WTC11 (cell line): ENCODE results near the gene R3HCC1L. TPM values are rescaled to one million over a fixed set of nuclear protein-coding genes. Genes with fewer than 3 reads are reported as not detected.

Experiments used
- ATAC-seq: fragments of 200-7000 bp; cut with Tn5 transposase; 2 replicates; pipeline ENCODE4 v1.10.0; 2021; ENCODE audit warnings: mild to moderate bottlenecking, moderate library complexity
- CTCF ChIA-PET: fragments of 300-600 bp; sonication (Branson Sonifier 250); formaldehyde crosslinking; loops from one replicate; lab custom pipeline; 2021; ENCODE audit warnings: antibody characterized with exemption; lab: Charles Lee
- POLR2A ChIA-PET: fragments of 350-600 bp; sonication (Branson Sonifier 250); formaldehyde crosslinking; loops from one replicate; lab custom pipeline; 2021; ENCODE audit warnings: antibody characterized with exemption; lab: Charles Lee
- DNase-seq: peaks from one replicate; pipeline ENCODE4 v3.0.0; 2021; ENCODE audit warnings: low spot score
- H3K27ac Mint-ChIP-seq: 2 replicates; pipeline ENCODE4 v1.8.0; 2021; ENCODE audit warnings: mixed read lengths
- H3K27me3 Mint-ChIP-seq: 2 replicates; pipeline ENCODE4 v1.8.0; 2021; ENCODE audit warnings: low read depth, mild to moderate bottlenecking, moderate library complexity, mixed read lengths
- H3K36me3 Mint-ChIP-seq: 2 replicates; pipeline ENCODE4 v1.8.0; 2021; ENCODE audit warnings: mixed read lengths
- H3K4me1 Mint-ChIP-seq: 2 replicates; pipeline ENCODE4 v1.8.0; 2022; ENCODE audit warnings: mixed read lengths
- H3K4me3 Mint-ChIP-seq: 2 replicates; pipeline ENCODE4 v1.8.0; 2021; ENCODE audit warnings: mild to moderate bottlenecking, moderate library complexity, mixed read lengths
- H3K9me3 Mint-ChIP-seq: 2 replicates; pipeline ENCODE4 v1.8.0; 2021; ENCODE audit warnings: mixed read lengths
- GRHL2 ChIP-seq: fragments of 250-450 bp; sonication (Bioruptor Pico); IDR thresholded peaks from 2 replicates; pipeline ENCODE4 v1.8.0; 2022; ENCODE audit warnings: mild to moderate bottlenecking, moderate library complexity; ENCODE audit not compliant: insufficient replicate concordance, severe bottlenecking
- HMGA2 ChIP-seq: fragments of 250-450 bp; sonication (Bioruptor Pico); IDR thresholded peaks from 2 replicates; pipeline ENCODE4 v1.4.0; 2021; ENCODE audit warnings: mild to moderate bottlenecking, moderate library complexity
- JAZF1 ChIP-seq: fragments of 250-450 bp; sonication (Bioruptor Pico); IDR thresholded peaks from 2 replicates; pipeline ENCODE4 v1.9.0; 2021; ENCODE audit warnings: moderate library complexity, mild to moderate bottlenecking, inconsistent platforms
- JUN ChIP-seq: sonication (generic); formaldehyde crosslinking; IDR thresholded peaks from 2 replicates; pipeline ENCODE4 v1.8.0; 2023; ENCODE audit warnings: mild to moderate bottlenecking, missing genetic modification reagents
- KAT7 ChIP-seq: sonication (generic); formaldehyde crosslinking; IDR thresholded peaks from 2 replicates; pipeline ENCODE4 v1.8.1; 2023; ENCODE audit warnings: missing genetic modification reagents, mild to moderate bottlenecking, borderline replicate concordance
- NR3C1 ChIP-seq: sonication (generic); formaldehyde crosslinking; conservative IDR thresholded peaks from 2 replicates; pipeline ENCODE4 v1.8.1; 2023; ENCODE audit warnings: low read depth, mild to moderate bottlenecking, missing genetic modification reagents
- SMAD3 ChIP-seq: sonication (generic); formaldehyde crosslinking; IDR thresholded peaks from 2 replicates; pipeline ENCODE4 v1.8.0; 2022; ENCODE audit warnings: missing genetic modification reagents, mild to moderate bottlenecking, borderline replicate concordance
- SP1 ChIP-seq: sonication (generic); formaldehyde crosslinking; conservative IDR thresholded peaks from 2 replicates; pipeline ENCODE4 v1.8.1; 2022; ENCODE audit warnings: missing genetic modification reagents
- TEAD1 ChIP-seq: sonication (generic); formaldehyde crosslinking; IDR thresholded peaks from 2 replicates; pipeline ENCODE4 v1.8.0; 2022; ENCODE audit warnings: mild to moderate bottlenecking, missing genetic modification reagents
- TEAD4 ChIP-seq: sonication (generic); formaldehyde crosslinking; IDR thresholded peaks from 2 replicates; pipeline ENCODE4 v1.8.0; 2022; ENCODE audit warnings: mild to moderate bottlenecking, missing genetic modification reagents
- ZNF219 ChIP-seq: sonication (generic); formaldehyde crosslinking; IDR thresholded peaks from 2 replicates; pipeline ENCODE4 v1.8.0; 2023; ENCODE audit warnings: missing genetic modification reagents, mild to moderate bottlenecking, borderline replicate concordance
- total RNA-seq: library from RNA; stranded (reverse); gene quantifications from 3 replicates; pipeline ENCODE4 v1.2.3, GENCODE V29; 2021
- TF ChIP-seq, protein P1 (sequence below): fragments of 250-450 bp; sonication (Bioruptor Pico); IDR thresholded peaks from 2 replicates; pipeline ENCODE4 v2.1.2; 2022; ENCODE audit warnings: mild to moderate bottlenecking, moderate library complexity
- TF ChIP-seq, protein P2 (sequence below): sonication (generic); formaldehyde crosslinking; IDR thresholded peaks from 2 replicates; pipeline ENCODE4 v1.8.1; 2022; ENCODE audit warnings: missing genetic modification reagents, borderline replicate concordance
- TF ChIP-seq, protein P3 (sequence below): sonication (generic); formaldehyde crosslinking; IDR thresholded peaks from 2 replicates; pipeline ENCODE4 v1.8.1; 2023; ENCODE audit warnings: mild to moderate bottlenecking, missing genetic modification reagents
- TF ChIP-seq, protein P4 (sequence below): fragments of 250-450 bp; sonication (Bioruptor Pico); IDR thresholded peaks from 2 replicates; pipeline ENCODE4 v1.9.0; 2021; ENCODE audit warnings: mild to moderate bottlenecking
- TF ChIP-seq, protein P5 (sequence below): fragments of 250-450 bp; sonication (Bioruptor Pico); conservative IDR thresholded peaks from 2 replicates; pipeline ENCODE4 v1.9.0; 2021; ENCODE audit warnings: mild to moderate bottlenecking

R3HCC1L gene
- total RNA-seq, 1 experiment from 2014 or later, result 14.7 TPM

DNA sequence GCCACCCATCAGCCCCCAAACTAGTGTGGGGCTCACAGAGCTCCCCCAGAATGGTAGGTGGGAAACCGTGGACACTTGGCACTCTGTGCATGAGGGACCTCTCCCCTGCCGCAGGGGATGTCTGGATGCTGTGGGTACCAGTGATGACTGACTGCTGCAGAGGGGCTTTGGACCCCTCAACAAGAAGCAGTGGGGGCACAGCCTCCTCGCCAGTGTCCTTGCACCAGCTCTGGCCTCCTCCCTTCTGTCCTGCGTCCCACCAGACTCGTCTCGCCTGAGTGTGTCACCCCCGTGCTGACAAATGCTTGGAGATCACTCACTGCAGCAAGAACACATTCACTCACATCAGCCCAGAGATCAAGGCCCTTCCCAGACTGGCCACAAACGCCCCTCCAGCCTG, 37.3 kb upstream of the R3HCC1L start:
- no peak overlapping the region for H3K27ac Mint-ChIP-seq
- no peaks in the 10 kb centered on the region for H3K36me3 Mint-ChIP-seq
- peaks cover 15% of the 10 kb centered on the region for H3K4me1 Mint-ChIP-seq
- no peaks in the 10 kb centered on the region for H3K9me3 Mint-ChIP-seq
- DNase-seq, result no peak
- no peak overlapping the region for H3K4me3 Mint-ChIP-seq
- ChIA-PET CTCF (interaction anchor here (1.2 to 1.9 kb wide), 2 partner anchors 73 to 182 kb away, joined by 4 read pairs; no protein-coding TSS in a partner anchor), POLR2A (no interaction called here)
- no peaks in the 10 kb centered on the region for H3K27me3 Mint-ChIP-seq
- TF ChIP-seq HMGA2 (CRISPR knock-in tag) (no peak), SP1 (CRISPR knock-in tag) (no peak)
- TF ChIP-seq, protein P1, sequence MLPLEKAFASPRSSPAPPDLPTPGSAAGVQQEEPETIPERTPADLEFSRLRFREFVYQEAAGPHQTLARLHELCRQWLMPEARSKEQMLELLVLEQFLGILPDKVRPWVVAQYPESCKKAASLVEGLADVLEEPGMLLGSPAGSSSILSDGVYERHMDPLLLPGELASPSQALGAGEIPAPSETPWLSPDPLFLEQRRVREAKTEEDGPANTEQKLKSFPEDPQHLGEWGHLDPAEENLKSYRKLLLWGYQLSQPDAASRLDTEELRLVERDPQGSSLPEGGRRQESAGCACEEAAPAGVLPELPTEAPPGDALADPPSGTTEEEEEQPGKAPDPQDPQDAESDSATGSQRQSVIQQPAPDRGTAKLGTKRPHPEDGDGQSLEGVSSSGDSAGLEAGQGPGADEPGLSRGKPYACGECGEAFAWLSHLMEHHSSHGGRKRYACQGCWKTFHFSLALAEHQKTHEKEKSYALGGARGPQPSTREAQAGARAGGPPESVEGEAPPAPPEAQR (CRISPR knock-in tag), result no peak
- ATAC-seq, result no peak

DNA sequence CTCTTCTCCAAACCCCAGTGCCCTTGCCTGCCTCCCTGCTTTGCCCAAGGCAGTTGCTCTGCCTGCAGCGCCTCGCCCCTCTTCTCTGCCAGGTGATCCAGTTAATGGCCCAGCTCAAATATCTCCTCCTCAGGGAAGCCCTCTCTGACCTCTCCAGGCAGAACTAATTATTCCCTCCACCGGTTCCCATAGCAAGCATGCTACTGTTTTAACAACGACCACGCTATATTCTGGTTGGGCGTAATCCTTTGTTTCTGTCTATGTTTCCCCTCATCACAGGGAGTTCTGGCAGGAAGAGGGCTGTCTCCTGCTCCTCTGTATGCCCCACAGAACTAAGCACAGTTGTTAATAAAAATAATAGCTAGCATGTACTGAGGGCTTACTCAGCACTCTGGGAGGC, 36.8 kb upstream of the R3HCC1L start:
- ChIA-PET CTCF (interaction anchor here (0.9 to 1.9 kb wide), 4 partner anchors 69 to 211 kb away, joined by 3 to 5 read pairs (median 4); no protein-coding TSS in a partner anchor), POLR2A (no interaction called here)
- DNase-seq (no peak), ATAC-seq (peak; percentile 69)
- Mint-ChIP-seq H3K4me3 (no peak overlapping the region), H3K36me3 (no peaks in the 10 kb centered on the region), H3K27me3 (no peaks in the 10 kb centered on the region), H3K27ac (no peak overlapping the region), H3K4me1 (peaks cover 15% of the 10 kb centered on the region), H3K9me3 (no peaks in the 10 kb centered on the region)
- no peak for TF ChIP-seq JUN (CRISPR knock-in tag)
- TF ChIP-seq ZNF219 (CRISPR knock-in tag), result no peak
- no peak for TF ChIP-seq TEAD4 (CRISPR knock-in tag)
- TF ChIP-seq, protein P2, sequence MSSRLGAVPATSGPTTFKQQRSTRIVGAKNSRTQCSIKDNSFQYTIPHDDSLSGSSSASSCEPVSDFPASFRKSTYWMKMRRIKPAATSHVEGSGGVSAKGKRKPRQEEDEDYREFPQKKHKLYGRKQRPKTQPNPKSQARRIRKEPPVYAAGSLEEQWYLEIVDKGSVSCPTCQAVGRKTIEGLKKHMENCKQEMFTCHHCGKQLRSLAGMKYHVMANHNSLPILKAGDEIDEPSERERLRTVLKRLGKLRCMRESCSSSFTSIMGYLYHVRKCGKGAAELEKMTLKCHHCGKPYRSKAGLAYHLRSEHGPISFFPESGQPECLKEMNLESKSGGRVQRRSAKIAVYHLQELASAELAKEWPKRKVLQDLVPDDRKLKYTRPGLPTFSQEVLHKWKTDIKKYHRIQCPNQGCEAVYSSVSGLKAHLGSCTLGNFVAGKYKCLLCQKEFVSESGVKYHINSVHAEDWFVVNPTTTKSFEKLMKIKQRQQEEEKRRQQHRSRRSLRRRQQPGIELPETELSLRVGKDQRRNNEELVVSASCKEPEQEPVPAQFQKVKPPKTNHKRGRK (CRISPR knock-in tag), result no peak

DNA sequence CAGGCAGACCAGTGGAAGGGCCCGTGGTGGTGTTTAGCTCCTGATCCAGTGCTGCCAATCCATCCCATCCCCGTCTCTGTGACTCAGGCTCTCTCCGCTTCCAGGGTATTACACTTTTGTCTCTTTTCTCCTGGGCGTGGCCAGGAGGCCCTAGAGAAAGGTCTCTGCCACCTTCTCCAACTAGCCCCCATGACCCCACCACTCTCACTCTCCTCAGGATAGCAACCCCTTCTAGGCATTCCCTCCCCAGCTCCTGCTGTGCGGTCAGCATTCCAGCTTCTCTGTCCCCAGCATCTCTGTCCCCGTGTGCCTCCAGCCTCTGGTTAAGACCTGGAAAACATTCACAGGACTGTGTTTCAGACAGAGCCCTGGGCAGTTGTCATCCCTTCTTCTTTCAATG, 36.2 kb upstream of the R3HCC1L start:
- no peak overlapping the region for H3K27ac Mint-ChIP-seq

More for the DNA sequence above, 36.2 kb upstream of the R3HCC1L start:
- ChIA-PET POLR2A (no interaction called here), CTCF (interaction anchor here (0.9 to 1.9 kb wide), 4 partner anchors 70 to 211 kb away, joined by 3 to 5 read pairs (median 4); no protein-coding TSS in a partner anchor)
- Mint-ChIP-seq H3K4me3 (no peak overlapping the region), H3K4me1 (peaks cover 15% of the 10 kb centered on the region), H3K36me3 (no peaks in the 10 kb centered on the region), H3K9me3 (no peaks in the 10 kb centered on the region), H3K27me3 (no peaks in the 10 kb centered on the region)
- DNase-seq (no peak), ATAC-seq (no peak)
- no peak for TF ChIP-seq HMGA2 (CRISPR knock-in tag)
- TF ChIP-seq GRHL2 (CRISPR knock-in tag), result no peak
- TF ChIP-seq TEAD1, result no peak
- TF ChIP-seq, protein P3, sequence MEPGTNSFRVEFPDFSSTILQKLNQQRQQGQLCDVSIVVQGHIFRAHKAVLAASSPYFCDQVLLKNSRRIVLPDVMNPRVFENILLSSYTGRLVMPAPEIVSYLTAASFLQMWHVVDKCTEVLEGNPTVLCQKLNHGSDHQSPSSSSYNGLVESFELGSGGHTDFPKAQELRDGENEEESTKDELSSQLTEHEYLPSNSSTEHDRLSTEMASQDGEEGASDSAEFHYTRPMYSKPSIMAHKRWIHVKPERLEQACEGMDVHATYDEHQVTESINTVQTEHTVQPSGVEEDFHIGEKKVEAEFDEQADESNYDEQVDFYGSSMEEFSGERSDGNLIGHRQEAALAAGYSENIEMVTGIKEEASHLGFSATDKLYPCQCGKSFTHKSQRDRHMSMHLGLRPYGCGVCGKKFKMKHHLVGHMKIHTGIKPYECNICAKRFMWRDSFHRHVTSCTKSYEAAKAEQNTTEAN (CRISPR knock-in tag), result no peak
- TF ChIP-seq NR3C1 (CRISPR knock-in tag), result no peak
- no peak for TF ChIP-seq SMAD3 (CRISPR knock-in tag)
- no peak for TF ChIP-seq JAZF1
- TF ChIP-seq, protein P4, sequence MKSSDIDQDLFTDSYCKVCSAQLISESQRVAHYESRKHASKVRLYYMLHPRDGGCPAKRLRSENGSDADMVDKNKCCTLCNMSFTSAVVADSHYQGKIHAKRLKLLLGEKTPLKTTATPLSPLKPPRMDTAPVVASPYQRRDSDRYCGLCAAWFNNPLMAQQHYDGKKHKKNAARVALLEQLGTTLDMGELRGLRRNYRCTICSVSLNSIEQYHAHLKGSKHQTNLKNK, result no peak
- TF ChIP-seq, protein P5, sequence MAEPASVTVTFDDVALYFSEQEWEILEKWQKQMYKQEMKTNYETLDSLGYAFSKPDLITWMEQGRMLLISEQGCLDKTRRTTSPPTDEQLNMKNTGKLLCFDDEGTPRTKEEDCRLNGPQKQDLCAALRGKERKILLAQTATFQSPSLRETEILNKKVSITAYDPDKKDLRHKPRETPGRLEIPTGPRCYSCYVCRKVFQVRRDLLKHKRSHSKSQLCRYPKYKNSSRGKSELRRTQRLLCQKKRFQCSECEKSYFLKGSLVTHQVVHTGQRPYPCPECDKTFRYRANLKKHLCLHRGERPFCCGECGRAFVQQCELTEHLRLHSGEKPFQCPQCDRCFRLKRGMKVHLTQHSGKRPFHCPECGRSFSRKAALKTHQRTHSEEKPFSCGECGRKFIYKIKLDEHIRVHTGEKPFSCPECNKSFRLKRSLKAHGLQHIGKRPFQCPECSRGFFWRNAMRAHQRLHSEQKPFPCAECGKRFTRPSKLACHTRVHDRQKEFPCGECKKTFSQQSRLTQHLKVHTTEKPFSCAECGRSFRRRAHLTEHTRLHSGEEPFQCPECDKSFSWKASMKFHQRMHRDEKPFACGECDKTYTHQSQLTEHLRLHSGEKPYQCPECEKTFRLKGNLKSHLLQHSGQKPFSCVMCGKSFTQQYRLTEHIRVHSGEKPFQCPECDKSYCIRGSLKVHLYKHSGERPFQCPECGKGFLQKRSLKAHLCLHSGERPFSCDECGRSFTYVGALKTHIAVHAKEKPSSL, result no peak
- no peak for TF ChIP-seq KAT7 (CRISPR knock-in tag)
- no peak for TF ChIP-seq TEAD4 (CRISPR knock-in tag)
